K562 (cell line): ENCODE data around the gene TMEM63C. TPM values are rescaled to one million over a fixed set of nuclear protein-coding genes. Genes with fewer than 3 reads are reported as not detected.

ENCODE experiments used
- ATAC-seq: fragments of 200-7000 bp; cut with Tn5 transposase; 3 replicates; pipeline ENCODE4 v1.9.1; 2020; ENCODE audit warnings: moderate library complexity
- BruUV-seq: library from RNA; stranded (reverse); fragments of 400-500 nt; replicated peaks from 2 replicates; lab custom pipeline; 2021; lab: Mats Ljungman, UMichigan
- CTCF ChIA-PET: fragments of 300-600 bp; formaldehyde crosslinking; extraction: SDS; loops from one replicate; lab custom pipeline; 2021; ENCODE audit warnings: low intra/inter-chr PET ratio; lab: Yijun Ruan, JAX
- POLR2A ChIA-PET: fragments of 300-600, 350-650 bp; sonication (Branson Sonifier 250); formaldehyde crosslinking; extraction: SDS; loops from one replicate; lab custom pipeline; 2021; ENCODE audit warnings: antibody characterized with exemption, inconsistent platforms; lab: Yijun Ruan, JAX
- DNase-seq, 4 experiments: peaks; one replicate each; pipeline versions ENCODE4 v3.0.0 to v3.0.0-alpha.2; 2011 to 2018; ENCODE audit warnings: low spot score in 3 of 4, mixed read lengths in 3 of 4; ENCODE audit errors: extremely low read depth in 1 of 4
- FAIRE-seq: peaks from 2 replicates; lab custom pipeline; 2011; peaks lifted over from hg19 to GRCh38; lab: Jason Lieb, UNC
- H2AFZ ChIP-seq: 2 replicates; pipeline ENCODE4 v1.6.0; 2011; ENCODE audit warnings: low read depth, low read length, control low read depth, inconsistent platforms
- H3K27ac ChIP-seq: fragments of 200-600 bp; 3 replicates; pipeline ENCODE4 v1.8.0; 2011; ENCODE audit warnings: low read depth, mild to moderate bottlenecking, control low read depth, inconsistent platforms, low read length, moderate library complexity, mixed read lengths; ENCODE audit errors: extremely low read depth
- H3K27me3 ChIP-seq, 2 experiments: fragments of 300-600 bp in 1 of 2; 2 replicates in 1 of 2; 3 replicates in 1 of 2; pipeline versions ENCODE4 v1.6.0 to v1.8.0; 2011; ENCODE audit warnings: inconsistent platforms in 2 of 2, low read length in 2 of 2, mild to moderate bottlenecking in 1 of 2, mixed read lengths in 1 of 2, moderate library complexity in 1 of 2; ENCODE audit not compliant: control insufficient read depth in 2 of 2, insufficient read depth in 2 of 2
- H3K36me3 ChIP-seq: fragments of 300-600 bp; 3 replicates; pipeline ENCODE4 v1.8.0; 2011; ENCODE audit warnings: mild to moderate bottlenecking, low read length, inconsistent platforms; ENCODE audit not compliant: control insufficient read depth, insufficient read depth
- H3K4me1 ChIP-seq, 2 experiments: fragments of 200-600 bp in 1 of 2; replicated peaks in 1 of 2; 2 replicates in 1 of 2; 3 replicates in 1 of 2; pipeline versions ENCODE4 v1.5.1 to v1.8.0; 2011; ENCODE audit warnings: inconsistent platforms in 2 of 2, low read length in 2 of 2, mild to moderate bottlenecking in 1 of 2, mixed read lengths in 1 of 2, moderate library complexity in 1 of 2; ENCODE audit not compliant: control insufficient read depth in 2 of 2, insufficient read depth in 2 of 2
- H3K4me2 ChIP-seq: 2 replicates; pipeline ENCODE4 v1.6.1; 2011; ENCODE audit warnings: low read length, control low read depth, inconsistent platforms, mixed read lengths; ENCODE audit not compliant: insufficient read depth
- H3K4me3 ChIP-seq: fragments of 200-600 bp; sonication (generic), shearing (Covaris generic); 2 replicates; pipeline ENCODE4 v1.5.1; 2016; ENCODE audit warnings: control low read depth, inconsistent platforms
- H3K79me2 ChIP-seq: fragments of 200-600 bp; 3 replicates; pipeline ENCODE4 v1.8.0; 2011; ENCODE audit warnings: low read length, inconsistent platforms; ENCODE audit not compliant: control insufficient read depth, insufficient read depth
- H3K9ac ChIP-seq, 2 experiments: 2 replicates each; pipeline versions ENCODE4 v1.6.0 to v1.6.1; 2011; ENCODE audit warnings: low read depth in 2 of 2, low read length in 2 of 2, control low read depth in 1 of 2, inconsistent platforms in 1 of 2, mild to moderate bottlenecking in 1 of 2, mixed read lengths in 1 of 2; ENCODE audit not compliant: insufficient read depth in 1 of 2
- H3K9me1 ChIP-seq: one replicate; pipeline ENCODE4 v1.6.0; 2011; ENCODE audit warnings: inconsistent platforms, mild to moderate bottlenecking, low read length, moderate library complexity; ENCODE audit not compliant: control insufficient read depth, insufficient read depth
- H3K9me3 ChIP-seq: replicated peaks from 2 replicates; pipeline ENCODE4 v1.5.1; 2011; ENCODE audit warnings: low read depth, low read length, inconsistent platforms; ENCODE audit not compliant: control insufficient read depth, insufficient read depth
- H4K20me1 ChIP-seq: replicated peaks from 2 replicates; pipeline ENCODE4 v1.6.1; 2011; ENCODE audit warnings: low read length, inconsistent platforms, mixed read lengths; ENCODE audit not compliant: control insufficient read depth, insufficient read depth
- ATF7 ChIP-seq: fragments of 450-650 bp; IDR thresholded peaks from 2 replicates; pipeline ENCODE4 v1.7.1; 2014; ENCODE audit warnings: mild to moderate bottlenecking, moderate library complexity
- COPS2 ChIP-seq: fragments of 450-650 bp; conservative IDR thresholded peaks from 2 replicates; pipeline ENCODE4 v1.6.1; 2016; ENCODE audit warnings: mild to moderate bottlenecking, moderate library complexity
- E2F3 ChIP-seq: fragments of 250-450 bp; sonication (Bioruptor Pico); IDR thresholded peaks from 2 replicates; pipeline ENCODE4 v1.4.0; 2020; ENCODE audit warnings: mild to moderate bottlenecking
- ELF2 ChIP-seq: fragments of 250-450 bp; sonication (Bioruptor Pico); IDR thresholded peaks from 2 replicates; pipeline ENCODE4 v1.5.0; 2021; ENCODE audit warnings: mild to moderate bottlenecking
- HIVEP1 ChIP-seq: fragments of 250-450 bp; sonication (Bioruptor Pico); IDR thresholded peaks from 2 replicates; pipeline ENCODE4 v1.4.0; 2020; ENCODE audit warnings: mild to moderate bottlenecking
- HMG20A ChIP-seq: fragments of 450-650 bp; formaldehyde crosslinking; conservative IDR thresholded peaks from 2 replicates; pipeline ENCODE4 v1.4.0; 2020; ENCODE audit warnings: mild to moderate bottlenecking, mixed read lengths
- HMGXB4 ChIP-seq: sonication (generic); formaldehyde crosslinking; IDR thresholded peaks from 2 replicates; pipeline ENCODE4 v1.8.1; 2023; ENCODE audit warnings: mild to moderate bottlenecking, missing genetic modification reagents
- KAT8 ChIP-seq: fragments of 450-650 bp; IDR thresholded peaks from 2 replicates; pipeline ENCODE4 v1.6.1; 2016; ENCODE audit warnings: low read depth, mild to moderate bottlenecking
- PHF20 ChIP-seq: fragments of 450-650 bp; IDR thresholded peaks from 2 replicates; pipeline ENCODE4 v1.6.1; 2018; ENCODE audit not compliant: partially characterized antibody
- RB1 ChIP-seq: fragments of 450-650 bp; IDR thresholded peaks from 2 replicates; pipeline ENCODE4 v1.6.1; 2017; ENCODE audit warnings: low read depth, mild to moderate bottlenecking
- RFX5 ChIP-seq: IDR thresholded peaks from 2 replicates; pipeline ENCODE4 v1.6.1; 2011; ENCODE audit warnings: low read depth, mild to moderate bottlenecking, improper control_type of control experiment, low read length
- TCF7 ChIP-seq: sonication (generic); IDR thresholded peaks from 2 replicates; pipeline ENCODE4 v1.6.1; 2016; ENCODE audit warnings: antibody characterized with exemption, borderline replicate concordance
- TRIM28 ChIP-seq: fragments of 450-650 bp; IDR thresholded peaks from 2 replicates; pipeline ENCODE4 v1.6.1; 2017
- ZNF212 ChIP-seq: fragments of 450-650 bp; formaldehyde crosslinking; IDR thresholded peaks from 2 replicates; pipeline ENCODE4 v1.4.0; 2020; ENCODE audit warnings: mild to moderate bottlenecking
- ZNF3 ChIP-seq: fragments of 250-450 bp; sonication (Bioruptor Pico); IDR thresholded peaks from 2 replicates; pipeline ENCODE4 v1.5.0; 2021; ENCODE audit warnings: mild to moderate bottlenecking, moderate library complexity
- ZNF354B ChIP-seq: fragments of 250-450 bp; sonication (Bioruptor Pico); IDR thresholded peaks from 2 replicates; pipeline ENCODE4 v1.4.0; 2020
- WGBS: fragments of 100-300 bp; shearing (Covaris generic); methylation state at CpG from one replicate; pipeline ENCODE4 v1.1.6; 2016; ENCODE audit warnings: low coverage, mixed read lengths; ENCODE audit not compliant: insufficient coverage; ENCODE audit errors: missing lambda C conversion rate; 5-methylcytosine and 5-hydroxymethylcytosine counted together
- in situ Hi-C: fragments of 300-500 bp; cut with MboI; formaldehyde crosslinking; loops from 4 replicates; pipeline ENCODE4 v1.15.0; 2018; ENCODE audit warnings: inconsistent platforms, mixed read lengths
- intact Hi-C: fragments of 100-400 bp; cut with micrococcal nuclease; formaldehyde crosslinking; loops from 2 replicates; pipeline ENCODE4 v1.14.2; 2022
- polyA plus RNA-seq, 8 experiments: library from polyadenylated mRNA; depleted of rRNA in 4 of 8; stranded (reverse) in 5 of 8; unstranded in 3 of 8; fragments of >200 nt; fragmentation: Nextera tagmentation in 2 of 8; fragmentation: Illumina TruSeq in 1 of 8; extraction: Ambion mirVana in 2 of 8; extraction: Trizol in 1 of 8; gene quantifications; 2 replicates each; pipeline versions ENCODE4 v1.2.1 to v1.2.3, GENCODE V29; 2011 to 2014; ENCODE audit warnings: inconsistent platforms in 1 of 8, missing spikeins in 1 of 8
- total RNA-seq, 7 experiments: library from RNA; depleted of rRNA in 6 of 7; stranded (reverse); fragments of >200 nt in 6 of 7; fragmentation: Illumina TruSeq in 2 of 7; extraction: Trizol in 2 of 7; gene quantifications; 2 replicates each; pipeline versions ENCODE4 v1.2.1 to v1.2.3, GENCODE V29; 2011 to 2021; ENCODE audit warnings: low replicate concordance in 1 of 7

The TMEM63C gene
- total and polyA plus RNA-seq, 9 of the 15 experiments (the other 6 are each of a cell fraction or from before 2014, with no cell fraction given): 0.07 TPM; not detected in 8

- TF ChIP-seq HMG20A (CRISPR knock-in tag): no peak
- TF ChIP-seq ELF2 (CRISPR knock-in tag): no peak
- H3K36me3 ChIP-seq: no peaks in the 10 kb centered on the region
- H3K4me3 ChIP-seq: no peak overlapping the region
- no peak overlapping the region for H2AFZ ChIP-seq
- no peaks in the 10 kb centered on the region for H3K79me2 ChIP-seq
- no TSS peak for BruUV-seq
- 14% methylated on average over 19 of the region's 84 CpGs for WGBS
- no peak overlapping the region for H3K27ac ChIP-seq
- H3K9ac ChIP-seq: no peak overlapping the region
- FAIRE-seq: no peak
- intact Hi-C loops: no loop called here
- H3K27me3 ChIP-seq: peaks cover 0 to 29% of the 10 kb centered on the region in 2 experiments; a peak in 2 of 5 replicates
- no peaks in the 10 kb centered on the region for H3K9me1 ChIP-seq
- no peak overlapping the region for H3K4me2 ChIP-seq
- ATAC-seq: no peak
- H3K9me3 ChIP-seq: no peaks in the 10 kb centered on the region
- in situ Hi-C loops: no loop called here
- no peak for DNase-seq
- ChIA-PET CTCF (no interaction called here), POLR2A (interaction anchor here (0.6 kb wide), 1 partner anchor 242 kb away, joined by 3 read pairs; no protein-coding TSS in a partner anchor)
- H4K20me1 ChIP-seq: no peaks in the 10 kb centered on the region
- peaks cover 0 to 14% of the 10 kb centered on the region in 2 experiments; a peak in 2 of 5 replicates for H3K4me1 ChIP-seq
Observed at GRCh38 chr14:77270361-77271112, 88.9 kb downstream of the TMEM63C start.

- peaks cover 0 to 14% of the 10 kb centered on the region in 2 experiments; a peak in 2 of 5 replicates for H3K4me1 ChIP-seq
- 30% methylated on average over 11 of the region's 38 CpGs for WGBS
- ChIA-PET POLR2A (interaction anchor here (0.7 kb wide), 1 partner anchor 104 kb away, joined by 3 read pairs; no protein-coding TSS in a partner anchor), CTCF (no interaction called here)
- peaks cover 0 to 25% of the 10 kb centered on the region in 2 experiments; a peak in 2 of 5 replicates for H3K27me3 ChIP-seq
- FAIRE-seq (no peak), ATAC-seq (no peak), DNase-seq (no peak)
- H2AFZ ChIP-seq: no peak within 1 kb of the TSS
- no peak within 1 kb of the TSS for H3K4me2 ChIP-seq
- BruUV-seq: no TSS peak
- intact Hi-C loops: no loop called here
- no peaks in the 10 kb centered on the region for H3K9me3 ChIP-seq
- H3K9ac ChIP-seq: no peak within 1 kb of the TSS
- H3K79me2 ChIP-seq: no peaks in the 10 kb centered on the region
- no peak within 1 kb of the TSS for H3K4me3 ChIP-seq
- no peak within 1 kb of the TSS for H3K27ac ChIP-seq
- no peaks in the 10 kb centered on the region for H3K36me3 ChIP-seq
- no peaks in the 10 kb centered on the region for H3K9me1 ChIP-seq
- in situ Hi-C loops: no loop called here
- H4K20me1 ChIP-seq: no peaks in the 10 kb centered on the region
- TF ChIP-seq ZNF3: no peak
- no peak for TF ChIP-seq ATF7
- no peak for TF ChIP-seq ZNF354B (CRISPR knock-in tag)
- TF ChIP-seq TCF7: no peak
- no peak for TF ChIP-seq HIVEP1 (CRISPR knock-in tag)
- TF ChIP-seq ZNF212: no peak
- TF ChIP-seq RFX5: no peak
- TF ChIP-seq KAT8: no peak
- no peak for TF ChIP-seq HMGXB4 (CRISPR knock-in tag)
- TF ChIP-seq TRIM28: no peak
- TF ChIP-seq E2F3: no peak
- no peak for TF ChIP-seq RB1
- TF ChIP-seq COPS2: no peak
- TF ChIP-seq PHF20: no peak
Observed at GRCh38 chr14:77271113-77271710, 89.6 kb downstream of the TMEM63C start, which contains the start of gene NGB. Gene NGB (minus strand): TSS chr14:77271206. CDS start chr14:77270937, 269 bp downstream.
